PC-3 (cell line): ENCODE results near the gene UBE2Q2. TPM values are rescaled to one million over a fixed set of nuclear protein-coding genes. Genes with fewer than 3 reads are reported as not detected.

Source experiments
- ATAC-seq: fragments of 200-7000 bp; cut with Tn5 transposase; 2 replicates; pipeline ENCODE4 v1.9.1; 2020; ENCODE audit warnings: mild to moderate bottlenecking, moderate library complexity
- BruUV-seq: library from RNA; stranded (reverse); fragments of 400-500 nt; replicated peaks from 2 replicates; lab custom pipeline; 2021; lab: Mats Ljungman, UMichigan
- CTCF ChIA-PET: fragments of 300-600 bp; sonication (Branson Sonifier 250); formaldehyde crosslinking; loops from one replicate; lab custom pipeline; 2022; ENCODE audit warnings: antibody characterized with exemption; lab: Charles Lee
- POLR2A ChIA-PET: fragments of 300-600 bp; sonication (Branson Sonifier 250); formaldehyde crosslinking; loops from one replicate; lab custom pipeline; 2022; ENCODE audit warnings: antibody characterized with exemption; ENCODE audit not compliant: unreplicated experiment; lab: Charles Lee
- DNase-seq: peaks from one replicate; pipeline ENCODE4 v3.0.0-alpha.2; 2015
- H2AFZ ChIP-seq: fragments of 300-600 bp; sonication (generic); 2 replicates; pipeline ENCODE4 v1.6.0; 2016; ENCODE audit warnings: antibody characterized with exemption, low read length
- H3F3A ChIP-seq: fragments of 300-600 bp; sonication (generic); one replicate; pipeline ENCODE4 v1.6.0; 2017; ENCODE audit warnings: antibody characterized with exemption, low read length, control low read depth, mild to moderate bottlenecking; ENCODE audit not compliant: unreplicated experiment
- H3K27ac ChIP-seq: fragments of 300-600 bp; sonication (generic); 2 replicates; pipeline ENCODE4 v1.5.1; 2016; ENCODE audit warnings: mild to moderate bottlenecking, low read length
- H3K27me3 ChIP-seq: fragments of 300-600 bp; sonication (generic); 2 replicates; pipeline ENCODE4 v1.6.1; 2016; ENCODE audit warnings: low read length, mixed read lengths
- H3K36me3 ChIP-seq: fragments of 300-600 bp; sonication (generic); 2 replicates; pipeline ENCODE4 v1.6.1; 2016; ENCODE audit warnings: low read depth, mixed run types, low read length, mixed read lengths
- H3K4me1 ChIP-seq: fragments of 300-600 bp; sonication (generic); 2 replicates; pipeline ENCODE4 v1.5.1; 2016; ENCODE audit warnings: low read length; ENCODE audit not compliant: insufficient read depth
- H3K4me2 ChIP-seq: fragments of 300-600 bp; sonication (generic); 2 replicates; pipeline ENCODE4 v1.6.0; 2016; ENCODE audit warnings: low read length
- H3K4me3 ChIP-seq: fragments of 300-600 bp; sonication (generic); 2 replicates; pipeline ENCODE4 v1.5.1; 2016; ENCODE audit warnings: mild to moderate bottlenecking, low read length, mixed read lengths
- H3K79me2 ChIP-seq: fragments of 300-600 bp; sonication (generic); 2 replicates; pipeline ENCODE4 v1.6.1; 2017; ENCODE audit warnings: low read length, mixed read lengths
- H3K9ac ChIP-seq: fragments of 300-600 bp; sonication (generic); 2 replicates; pipeline ENCODE4 v1.6.0; 2016; ENCODE audit warnings: mild to moderate bottlenecking, low read length
- H3K9me2 ChIP-seq: fragments of 300-600 bp; sonication (generic); replicated peaks from 2 replicates; pipeline ENCODE4 v1.6.1; 2016; ENCODE audit warnings: mixed run types, low read length, mixed read lengths
- H3K9me3 ChIP-seq: fragments of 300-600 bp; sonication (generic); 2 replicates; pipeline ENCODE4 v1.6.1; 2016; ENCODE audit warnings: low read length, mixed read lengths
- H4K20me1 ChIP-seq: fragments of 300-600 bp; sonication (generic); 2 replicates; pipeline ENCODE4 v1.6.1; 2016; ENCODE audit warnings: low read length, mixed read lengths
- CTCF ChIP-seq: fragments of 300-600 bp; sonication (generic); conservative IDR thresholded peaks from 2 replicates; pipeline ENCODE4 v1.5.1; 2017; ENCODE audit warnings: antibody characterized with exemption, low read depth, mild to moderate bottlenecking, low read length
- EZH2 ChIP-seq: fragments of 300-600 bp; sonication (generic); IDR thresholded peaks from one replicate; pipeline ENCODE4 v1.6.1; 2017; ENCODE audit warnings: antibody characterized with exemption, mild to moderate bottlenecking, low read length; ENCODE audit not compliant: unreplicated experiment
- EZH2phosphoT487 ChIP-seq: fragments of 300-600 bp; sonication (generic); IDR thresholded peaks from 2 replicates; pipeline ENCODE4 v1.6.1; 2018; ENCODE audit warnings: mild to moderate bottlenecking, antibody characterized with exemption, low read length, borderline replicate concordance
- intact Hi-C: fragments of 100-400 bp; cut with micrococcal nuclease; formaldehyde crosslinking; loops from 2 replicates; pipeline ENCODE4 v1.9.0; 2023
- total RNA-seq: library from RNA; depleted of rRNA; stranded (reverse); fragments of >200 nt; gene quantifications from 2 replicates; pipeline ENCODE4 v1.2.3, GENCODE V29; 2014

Gene UBE2Q2
- total RNA-seq, 1 experiment from 2014 or later = 20.3 TPM

GRCh38 chr15:75830910-75831805, 12.1 kb upstream of the UBE2Q2 start:
- ChIA-PET CTCF (no interaction called here), POLR2A (no interaction called here)
- Histone ChIP-seq H3K9me2 (no peaks in the 10 kb centered on the region), H3K27ac (no peak overlapping the region), H3K4me2 (no peak overlapping the region), H2AFZ (no peak overlapping the region), H3K79me2 (no peaks in the 10 kb centered on the region), H3K9me3 (no peaks in the 10 kb centered on the region), H4K20me1 (no peaks in the 10 kb centered on the region), H3K27me3 (no peaks in the 10 kb centered on the region), H3K36me3 (no peaks in the 10 kb centered on the region), H3K4me3 (no peak overlapping the region), H3K4me1 (no peaks in the 10 kb centered on the region), H3F3A (no peaks in the 10 kb centered on the region), H3K9ac (no peak overlapping the region)
- TF ChIP-seq CTCF (no peak), EZH2 (no peak), EZH2phosphoT487 (no peak)
- ATAC-seq (no peak), DNase-seq (no peak)
- intact Hi-C loops = no loop called here
- BruUV-seq = no TSS peak

DNA sequence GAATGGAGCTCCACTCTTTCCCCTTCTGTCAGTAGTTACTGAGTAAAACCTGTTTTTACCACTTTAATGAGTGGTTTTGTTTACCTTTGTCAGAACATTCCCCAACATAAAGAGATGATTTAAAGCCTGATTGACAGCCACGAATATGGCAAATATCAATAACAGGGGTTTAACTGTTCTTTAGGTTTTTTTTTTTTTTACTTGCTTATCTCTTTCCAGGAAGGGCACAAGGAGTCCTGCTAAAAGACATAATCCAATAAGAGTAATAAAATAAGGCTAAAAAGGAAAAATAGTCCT, 11.5 kb upstream of the UBE2Q2 start:
- no peaks in the 10 kb centered on the region for H3F3A ChIP-seq
- H3K79me2 ChIP-seq = no peaks in the 10 kb centered on the region
- H3K36me3 ChIP-seq = no peaks in the 10 kb centered on the region
- no peak overlapping the region for H3K4me2 ChIP-seq
- H3K9me2 ChIP-seq = no peaks in the 10 kb centered on the region
- intact Hi-C loops = no loop called here
- TF ChIP-seq EZH2 (no peak), EZH2phosphoT487 (no peak), CTCF (no peak)
- BruUV-seq = no TSS peak
- no peaks in the 10 kb centered on the region for H4K20me1 ChIP-seq
- no peak for ATAC-seq
- H3K4me3 ChIP-seq = no peak overlapping the region
- no peak overlapping the region for H3K9ac ChIP-seq
- no peak overlapping the region for H2AFZ ChIP-seq
- peaks cover 5% of the 10 kb centered on the region for H3K4me1 ChIP-seq
- no peaks in the 10 kb centered on the region for H3K9me3 ChIP-seq
- H3K27me3 ChIP-seq = no peaks in the 10 kb centered on the region
- no peak overlapping the region for H3K27ac ChIP-seq
- POLR2A ChIA-PET = no interaction called here
- DNase-seq = no peak
- CTCF ChIA-PET = no interaction called here

DNA sequence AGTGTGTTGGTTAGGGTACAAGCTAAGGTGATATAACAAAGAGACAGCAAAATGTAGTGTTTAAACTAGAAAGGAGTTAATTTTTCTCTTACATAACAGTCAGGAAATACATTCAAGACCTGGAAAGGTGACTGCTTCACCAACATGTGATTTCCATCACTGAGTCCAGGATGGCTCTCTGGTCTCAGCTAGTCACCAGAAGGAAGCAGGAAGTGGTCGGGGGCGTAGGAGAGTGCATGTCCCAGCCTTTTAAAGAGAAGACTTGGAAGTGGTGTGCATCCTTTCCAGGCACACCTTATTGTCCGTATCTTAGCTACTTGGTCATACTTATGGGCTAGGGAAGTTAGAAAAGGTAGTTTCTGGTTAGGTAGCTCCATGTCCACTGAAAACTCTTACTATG, 11.1 kb upstream of the UBE2Q2 start:
- intact Hi-C loops = no loop called here
- no TSS peak for BruUV-seq
- Histone ChIP-seq H3K4me3 (no peak overlapping the region), H3K4me1 (peaks cover 9% of the 10 kb centered on the region), H3K27ac (no peak overlapping the region), H3K27me3 (no peaks in the 10 kb centered on the region), H3F3A (no peaks in the 10 kb centered on the region), H3K79me2 (no peaks in the 10 kb centered on the region), H4K20me1 (no peaks in the 10 kb centered on the region), H3K9me3 (no peaks in the 10 kb centered on the region), H3K9ac (no peak overlapping the region), H3K4me2 (no peak overlapping the region), H3K9me2 (no peaks in the 10 kb centered on the region), H3K36me3 (no peaks in the 10 kb centered on the region), H2AFZ (no peak overlapping the region)
- CTCF ChIA-PET = no interaction called here
- DNase-seq = no peak
- TF ChIP-seq CTCF (no peak), EZH2phosphoT487 (no peak), EZH2 (no peak)
- ATAC-seq = no peak
- POLR2A ChIA-PET = no interaction called here
